K562 (cell line): ENCODE measurements around the gene PRKG1. TPM values are rescaled to one million over a fixed set of nuclear protein-coding genes. Genes with fewer than 3 reads are reported as not detected.

ENCODE experiments used
- microRNA counts: library from miRNA; unstranded; fragments of <30 nt; microRNA quantifications from one replicate; lab custom pipeline; 2016
- microRNA-seq: library from miRNA; unstranded; fragments of <30 nt; microRNA quantifications from one replicate; pipeline ENCODE4, GENCODE V29; 2018; ENCODE audit warnings: borderline microRNAs expressed
- polyA plus RNA-seq, 8 experiments: library from polyadenylated mRNA; depleted of rRNA in 4 of 8; stranded (reverse) in 5 of 8; unstranded in 3 of 8; fragments of >200 nt; fragmentation: Nextera tagmentation in 2 of 8; fragmentation: Illumina TruSeq in 1 of 8; extraction: Ambion mirVana in 2 of 8; extraction: Trizol in 1 of 8; gene quantifications; 2 replicates each; pipeline versions ENCODE4 v1.2.1 to v1.2.3, GENCODE V29; 2011 to 2014; ENCODE audit warnings: inconsistent platforms in 1 of 8, missing spikeins in 1 of 8
- small RNA-seq: library from RNA; depleted of rRNA; stranded (forward); fragments of <200 nt; gene quantifications from one replicate; pipeline ENCODE3, GENCODE V24; 2014
- total RNA-seq, 7 experiments: library from RNA; depleted of rRNA in 6 of 7; stranded (reverse); fragments of >200 nt in 6 of 7; fragmentation: Illumina TruSeq in 2 of 7; extraction: Trizol in 2 of 7; gene quantifications; 2 replicates each; pipeline versions ENCODE4 v1.2.1 to v1.2.3, GENCODE V29; 2011 to 2021; ENCODE audit warnings: low replicate concordance in 1 of 7

The PRKG1 gene
- total and polyA plus RNA-seq, 9 of the 15 experiments (the other 6 are each of a cell fraction or from before 2014, with no cell fraction given): 0.22 TPM; not detected in 8

MicroRNAs within 50 kb of the gene (microRNA counts, 767-probe panel; counts per million panel counts)
- not detected for microRNA hsa-miR-605 (lab: Ali Mortazavi, UCI)

Small RNA genes lying within 50 kb of the gene (microRNA-seq; reads per million reads assigned to microRNA genes)
- gene MIR605: not detected

Small RNA genes lying within 50 kb of the gene (small RNA-seq; reads per million reads assigned to genes)
- gene MIR605: not detected

Other genes starting within 250 kb of the PRKG1 start
- gene A1CF, start 188.9 kb upstream of the PRKG1 start, total RNA-seq (2014; rRNA removed): not detected in 2 replicates
- gene A1CF, start 188.9 kb upstream of the PRKG1 start, total RNA-seq (2014; rRNA removed; fragmentation: Illumina TruSeq; extraction: Trizol): not detected in 2 replicates
- not detected in 2 replicates for gene A1CF, start 188.9 kb upstream of the PRKG1 start, total RNA-seq (2015; rRNA removed; fragmentation: Illumina TruSeq; extraction: Trizol)
- 0.04 and 0.11 TPM in 2 replicates for gene A1CF, start 188.9 kb upstream of the PRKG1 start, total RNA-seq (2021)
- gene A1CF, start 188.9 kb upstream of the PRKG1 start, polyA plus RNA-seq (2011; rRNA removed): not detected in 2 replicates
- gene A1CF, start 188.9 kb upstream of the PRKG1 start, polyA plus RNA-seq (2014; fragmentation: Illumina TruSeq; extraction: Trizol): not detected in 2 replicates
- gene A1CF, start 188.9 kb upstream of the PRKG1 start, polyA plus RNA-seq (2014; fragmentation: Nextera tagmentation; extraction: Ambion mirVana): not detected
- gene A1CF, start 188.9 kb upstream of the PRKG1 start, polyA plus RNA-seq (2014; rRNA removed): not detected in 2 replicates